ENCODE data around the gene NME4. TPM values are rescaled to one million over a fixed set of nuclear protein-coding genes. Genes with fewer than 3 reads are reported as not detected.
A peak's percentile ranks its signal among the peaks of the same experiment; 100 is the strongest.
"Not testable (repeated sequence)": the region's sequence is repeated elsewhere in the genome, so short reads cannot be mapped to it uniquely, and the experiment has no call there.

Gene NME4
- total RNA-seq, 2 experiments from 2014 or later = 6.7 to 7.0 TPM

DNA sequence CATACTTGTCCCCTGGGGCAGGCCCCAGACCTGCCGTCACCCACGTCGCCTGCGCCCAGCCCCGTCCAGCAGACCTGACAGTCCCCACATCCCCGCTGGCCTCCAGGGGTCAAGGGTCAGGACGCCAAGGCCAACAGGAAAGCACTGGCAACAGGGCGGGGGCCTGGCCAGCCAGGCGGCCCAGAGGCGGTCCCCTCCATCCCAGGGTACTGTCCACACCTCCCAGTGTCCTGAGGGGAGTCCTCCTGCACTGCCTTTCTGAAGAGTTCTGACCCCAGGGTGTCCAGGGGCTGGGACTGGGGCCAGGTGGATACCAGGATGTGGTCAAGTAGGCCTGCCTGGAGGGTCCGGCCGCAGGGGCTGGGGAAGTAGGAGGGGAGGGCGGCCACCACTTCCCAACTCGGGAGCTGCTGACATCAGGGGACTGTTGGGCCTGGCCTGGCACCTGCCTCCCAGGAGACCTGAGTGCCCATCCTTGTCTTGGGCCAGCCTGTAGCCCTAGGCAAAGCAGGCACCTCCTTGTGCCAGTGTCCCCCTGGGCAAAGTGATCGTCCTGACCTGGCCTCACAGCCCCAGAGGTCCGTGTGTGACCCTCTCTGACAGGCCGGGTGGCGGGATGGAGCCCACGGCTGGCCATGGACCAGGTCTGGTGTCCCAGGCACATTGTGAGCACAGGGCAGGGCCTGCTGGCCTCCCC lies 37.8 kb upstream of the NME4 start:
- DNase-seq (peak; percentile 38), ATAC-seq (no peak)
- peaks cover 14% of the 10 kb centered on the region for H3K4me1 Mint-ChIP-seq
- peaks cover 5% of the 10 kb centered on the region for H3K27me3 Mint-ChIP-seq
- H3K27ac Mint-ChIP-seq = no peak overlapping the region
- no peaks in the 10 kb centered on the region for H3K9me3 Mint-ChIP-seq (ENCODE audit: low read depth)
- H3K36me3 Mint-ChIP-seq = no peaks in the 10 kb centered on the region
- CTCF ChIA-PET = interaction anchor here (1.3 kb wide), 1 partner anchor 252 kb away, joined by 4 read pairs; no protein-coding TSS in a partner anchor
- no peak overlapping the region for H3K4me3 Mint-ChIP-seq

DNA sequence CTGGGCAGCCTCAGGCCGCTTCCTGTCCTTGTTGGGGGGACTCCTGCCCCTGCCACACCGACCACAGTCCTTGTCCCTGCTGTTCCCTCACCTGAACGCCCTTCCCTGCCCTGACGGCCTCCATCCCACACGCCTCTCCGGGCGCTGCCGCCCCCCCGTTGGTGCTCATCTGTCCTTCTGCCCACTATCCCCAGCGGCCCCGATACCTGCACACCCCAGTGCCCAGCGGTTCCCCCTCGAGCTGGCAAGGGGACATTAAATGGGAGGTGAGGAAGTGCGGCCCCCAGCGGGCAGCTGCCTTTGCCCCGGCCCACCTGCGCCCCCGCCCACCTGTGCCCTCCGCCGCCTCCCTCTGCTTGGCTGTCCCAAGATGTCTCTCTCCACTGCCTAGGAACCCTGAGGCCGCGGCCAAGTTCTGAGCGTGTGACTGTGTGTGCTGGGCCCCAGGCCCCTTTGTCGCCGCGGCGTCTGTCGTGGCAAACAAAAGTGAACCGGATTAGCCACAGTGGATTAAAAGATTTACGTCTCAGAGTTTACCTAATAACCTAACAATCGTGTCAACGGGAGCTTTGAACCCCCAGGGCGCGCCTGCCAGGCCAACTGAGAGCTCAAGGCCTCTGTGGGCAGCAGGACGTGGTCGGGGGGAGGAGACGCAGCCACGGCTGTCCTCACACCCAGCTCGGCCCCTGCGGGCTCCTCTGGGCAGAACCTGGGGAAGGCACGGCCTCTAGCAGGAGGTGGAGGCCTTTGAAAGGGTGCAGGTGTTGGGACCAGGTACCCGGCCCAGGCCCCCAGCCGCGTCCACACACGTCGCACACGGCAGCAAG lies 36.9 kb upstream of the NME4 start:
- DNase-seq (peak; percentile 40), ATAC-seq (no peak)
- Mint-ChIP-seq H3K27me3 (peaks cover 5% of the 10 kb centered on the region), H3K4me1 (peaks cover 9% of the 10 kb centered on the region), H3K36me3 (no peaks in the 10 kb centered on the region), H3K9me3 (ENCODE audit: low read depth) (no peaks in the 10 kb centered on the region), H3K27ac (no peak overlapping the region), H3K4me3 (no peak overlapping the region)
- CTCF ChIA-PET = interaction anchor here (1.3 to 2.6 kb wide), 2 partner anchors 241 to 253 kb away, joined by 4 to 10 read pairs; no protein-coding TSS in a partner anchor

DNA sequence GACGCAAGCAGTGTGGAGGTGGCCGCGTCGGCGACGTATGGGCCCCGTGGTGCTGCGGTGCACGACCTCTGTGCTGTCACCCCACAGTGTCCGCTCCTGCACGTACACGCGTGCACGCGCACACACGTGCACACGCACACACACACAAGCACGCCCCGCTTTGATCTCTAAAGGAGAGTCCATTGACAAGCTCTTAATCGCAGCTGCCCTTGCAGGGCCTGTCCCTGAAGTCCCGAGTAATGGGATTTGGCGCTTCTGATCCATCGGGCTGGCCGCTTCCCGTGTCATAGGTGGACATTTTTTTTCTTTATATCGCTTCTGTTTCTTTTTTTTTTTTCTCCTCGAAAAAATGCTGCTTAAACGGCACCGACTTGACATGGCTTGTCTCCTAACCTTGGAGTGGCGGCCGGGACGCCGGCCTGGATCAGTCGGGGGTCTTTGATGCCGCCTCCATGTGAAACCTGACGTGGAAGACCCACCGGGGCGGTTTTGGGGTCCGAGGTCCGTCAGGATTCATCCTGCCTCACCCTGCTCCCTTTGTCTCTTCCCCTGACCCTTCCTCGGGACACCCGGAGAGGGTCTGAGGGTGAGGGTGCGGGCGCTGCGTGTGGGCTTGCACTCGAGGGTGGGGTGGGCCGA lies 36.2 kb upstream of the NME4 start:
- DNase-seq (no peak), ATAC-seq (no peak)
- Mint-ChIP-seq H3K4me3 (no peak overlapping the region), H3K9me3 (ENCODE audit: low read depth) (no peaks in the 10 kb centered on the region), H3K27ac (no peak overlapping the region), H3K27me3 (peaks cover 5% of the 10 kb centered on the region), H3K36me3 (no peaks in the 10 kb centered on the region), H3K4me1 (peaks cover 4% of the 10 kb centered on the region)
- CTCF ChIA-PET = interaction anchor here (1.0 to 3.0 kb wide), 10 partner anchors 10 to 256 kb away, joined by 3 to 29 read pairs (median 6); no protein-coding TSS in a partner anchor

DNA sequence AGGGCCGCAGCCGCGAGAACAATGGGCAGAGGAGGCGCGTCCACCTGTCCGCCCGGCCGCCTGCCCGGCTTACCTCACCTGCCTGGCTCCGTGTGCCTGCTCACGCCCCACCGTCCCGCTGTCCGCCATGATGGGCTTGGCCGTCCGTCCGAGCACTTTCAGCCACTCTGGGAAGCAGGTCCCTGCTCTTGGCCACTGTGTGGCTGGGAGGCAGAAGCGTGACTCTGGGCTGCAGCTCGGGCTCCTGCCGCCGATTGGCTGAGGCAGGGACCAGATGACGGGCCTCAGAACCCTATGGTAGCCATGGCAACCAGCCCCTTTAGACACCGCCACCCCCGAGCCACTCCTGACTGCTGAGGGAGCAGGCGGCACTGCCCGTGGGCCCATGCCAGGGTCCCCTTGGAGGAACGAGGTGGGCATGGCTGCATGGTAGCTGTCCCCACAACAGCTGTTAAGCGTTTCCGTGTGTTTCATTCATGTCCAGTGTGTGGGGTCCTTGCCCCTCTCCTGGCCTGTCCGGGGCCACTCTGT lies 35.6 kb upstream of the NME4 start:
- CTCF ChIA-PET = interaction anchor here (1.0 to 3.0 kb wide), 19 partner anchors 10 to 296 kb away, joined by 3 to 29 read pairs (median 5); partner anchors contain the start of gene LUC7L

DNA sequence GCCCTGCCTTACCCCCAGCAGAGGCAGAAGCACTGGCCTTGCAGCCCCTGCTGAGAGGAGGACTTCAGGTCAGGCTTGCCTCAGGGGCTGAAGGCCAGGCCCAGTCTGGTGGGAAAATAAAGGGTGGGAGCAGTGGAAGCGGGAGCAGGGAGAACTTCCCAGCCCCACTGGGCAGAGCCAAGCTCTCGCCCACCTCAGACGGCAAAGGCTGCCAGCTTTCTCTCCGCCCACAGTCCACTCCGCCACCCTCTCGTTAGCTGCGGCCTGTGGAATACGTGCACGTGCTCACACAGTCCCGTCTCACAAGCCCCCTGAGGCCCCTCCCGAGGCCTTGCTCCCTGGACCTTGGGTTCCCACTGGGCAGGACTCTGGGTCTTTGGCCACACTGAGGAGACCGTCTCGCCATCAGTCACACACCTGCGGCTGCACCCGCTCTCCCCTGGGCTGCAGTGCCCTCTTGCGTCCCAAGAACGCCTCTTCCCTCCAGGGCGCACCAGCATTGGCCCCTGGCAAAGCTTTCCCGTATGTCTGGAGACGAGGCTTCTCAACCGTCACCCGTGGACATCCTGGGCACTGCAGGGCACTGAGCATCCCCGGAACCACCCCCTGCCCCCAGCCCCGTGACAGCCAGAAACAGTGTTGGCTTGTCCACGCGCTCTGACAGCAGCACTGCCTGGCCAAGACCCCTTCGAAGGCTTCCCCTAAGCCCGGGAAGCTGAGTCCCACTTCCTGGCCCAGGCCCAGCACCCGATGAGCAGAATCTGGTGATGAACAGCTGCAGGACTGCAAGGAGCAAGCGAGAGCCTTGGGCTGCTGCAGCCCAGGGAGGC lies 34.9 kb upstream of the NME4 start:
- Mint-ChIP-seq H3K27ac (no peak overlapping the region), H3K4me3 (no peak overlapping the region), H3K36me3 (peaks cover 6% of the 10 kb centered on the region), H3K27me3 (peaks cover 5% of the 10 kb centered on the region), H3K9me3 (ENCODE audit: low read depth) (no peaks in the 10 kb centered on the region), H3K4me1 (peaks cover 4% of the 10 kb centered on the region)
- DNase-seq (peak; percentile 79), ATAC-seq (peak; percentile 92)
- CTCF ChIA-PET = interaction anchor here (0.7 to 3.0 kb wide), 28 partner anchors 9 to 309 kb away, joined by 3 to 29 read pairs (median 5); partner anchors contain the start of genes AXIN1, LUC7L, POLR3K and SNRNP25

More for the DNA sequence above, 35.6 kb upstream of the NME4 start:
- Mint-ChIP-seq H3K4me3 (no peak overlapping the region), H3K9me3 (ENCODE audit: low read depth) (no peaks in the 10 kb centered on the region), H3K27me3 (peaks cover 5% of the 10 kb centered on the region), H3K4me1 (peaks cover 4% of the 10 kb centered on the region), H3K27ac (no peak overlapping the region), H3K36me3 (no peaks in the 10 kb centered on the region)
- DNase-seq (peak; percentile 39), ATAC-seq (no peak)

DNA sequence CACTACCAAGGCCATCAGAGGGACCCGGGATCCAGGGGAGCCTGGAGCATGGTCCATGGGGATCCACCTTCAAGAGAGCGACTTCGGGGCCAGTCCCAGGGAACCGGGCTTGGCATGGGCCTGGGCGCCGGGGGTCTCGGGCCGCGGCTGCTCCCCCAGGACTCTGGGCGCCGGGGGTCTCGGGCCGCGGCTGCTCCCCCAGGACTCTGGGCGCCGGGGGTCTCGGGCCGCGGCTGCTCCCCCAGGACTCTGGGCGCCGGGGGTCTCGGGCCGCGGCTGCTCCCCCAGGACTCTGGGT lies 34.3 kb upstream of the NME4 start:
- H3K27ac Mint-ChIP-seq; ATAC-seq; DNase-seq; H3K36me3 Mint-ChIP-seq; H3K4me1 Mint-ChIP-seq; H3K27me3 Mint-ChIP-seq; H3K9me3 Mint-ChIP-seq (ENCODE audit: low read depth); H3K4me3 Mint-ChIP-seq: not testable (repeated sequence)
- CTCF ChIA-PET = interaction anchor here (0.7 to 3.0 kb wide), 25 partner anchors 9 to 310 kb away, joined by 3 to 29 read pairs (median 5); partner anchors contain the start of genes AXIN1, LUC7L, POLR3K and SNRNP25

DNA sequence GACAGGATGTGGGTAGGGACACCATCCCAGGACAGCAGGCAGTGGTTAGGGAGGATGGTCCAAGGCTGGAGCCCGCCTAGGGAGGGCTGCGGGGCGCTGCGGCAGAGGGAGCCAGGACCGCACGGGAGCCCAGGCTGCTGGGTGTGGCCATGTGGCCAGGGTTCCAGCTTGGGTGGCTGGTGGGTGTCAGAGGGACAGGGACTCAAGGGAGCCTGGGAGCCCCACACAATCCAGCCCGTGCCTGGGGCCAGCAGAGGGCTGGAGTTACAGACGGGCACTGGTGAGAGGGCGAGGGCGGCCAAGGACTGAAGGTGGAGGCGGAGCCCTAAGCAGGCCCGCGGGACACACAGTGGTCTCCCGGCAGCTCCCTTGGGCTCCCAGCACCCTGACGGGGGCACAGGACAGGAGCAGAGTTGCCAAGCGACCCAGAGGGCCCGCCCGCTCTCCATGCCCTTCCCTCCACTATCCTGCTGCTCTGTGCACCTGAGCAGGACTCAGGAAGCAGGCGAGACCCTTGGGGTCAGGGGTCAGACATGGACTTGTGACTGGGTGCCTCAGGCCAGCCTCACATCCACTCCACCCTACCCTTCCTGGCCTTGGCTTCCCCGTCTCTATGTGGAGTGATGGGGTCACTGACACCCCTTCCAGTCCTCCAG lies 33.8 kb upstream of the NME4 start:
- H3K9me3 Mint-ChIP-seq (ENCODE audit: low read depth) = no peaks in the 10 kb centered on the region
- ATAC-seq (no peak), DNase-seq (peak; percentile 41)
- H3K27me3 Mint-ChIP-seq = peaks cover 5% of the 10 kb centered on the region
- H3K36me3 Mint-ChIP-seq = peaks cover 7% of the 10 kb centered on the region
- peaks cover 4% of the 10 kb centered on the region for H3K4me1 Mint-ChIP-seq
- H3K27ac Mint-ChIP-seq = no peak overlapping the region
- CTCF ChIA-PET = interaction anchor here (1.2 to 3.0 kb wide), 13 partner anchors 8 to 310 kb away, joined by 3 to 29 read pairs (median 8); partner anchors contain the start of genes AXIN1, POLR3K and SNRNP25
- no peak overlapping the region for H3K4me3 Mint-ChIP-seq

DNA sequence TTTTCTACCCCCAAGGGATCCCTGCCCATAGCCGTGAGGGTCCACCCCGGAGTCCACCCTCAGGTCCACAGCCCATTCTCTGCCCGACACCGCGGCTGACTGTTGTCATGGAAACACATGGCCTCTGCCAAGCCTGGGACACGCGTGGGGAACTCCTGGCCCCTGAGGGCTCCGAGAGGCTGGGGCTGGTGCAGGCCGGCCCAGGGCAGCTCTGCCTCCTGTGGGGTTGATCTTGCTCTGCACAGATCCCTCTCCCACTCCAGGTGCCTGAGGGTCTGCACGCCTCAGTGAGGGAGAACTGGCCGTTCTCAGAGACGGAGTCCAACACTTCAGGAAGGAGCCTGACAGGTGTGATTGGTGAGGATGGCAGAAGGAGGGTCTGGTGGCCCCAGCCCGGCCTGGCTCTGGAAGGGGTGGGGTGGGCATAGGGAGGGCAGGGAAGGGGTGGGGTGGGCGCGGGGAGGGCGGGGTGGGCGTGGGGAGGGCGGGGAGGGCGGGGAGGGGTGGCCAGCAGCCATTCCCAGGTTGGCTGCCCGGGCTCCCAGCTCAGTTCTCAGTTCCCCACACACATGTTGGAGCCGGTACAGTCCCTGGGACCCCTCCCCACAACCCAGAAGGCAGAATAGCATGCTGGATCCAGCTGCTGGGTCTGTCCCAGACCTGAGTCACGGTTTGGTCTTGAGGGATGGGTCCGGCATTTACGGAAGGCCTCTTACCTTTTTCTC lies 33.1 kb upstream of the NME4 start:
- Mint-ChIP-seq H3K27ac (no peak overlapping the region), H3K27me3 (peaks cover 5% of the 10 kb centered on the region), H3K4me3 (no peak overlapping the region), H3K36me3 (peaks cover 7% of the 10 kb centered on the region), H3K4me1 (peaks cover 4% of the 10 kb centered on the region), H3K9me3 (ENCODE audit: low read depth) (no peaks in the 10 kb centered on the region)
- no peak for ATAC-seq
- DNase-seq = peak; percentile 39
- CTCF ChIA-PET = interaction anchor here (1.9 to 3.0 kb wide), 4 partner anchors 172 to 311 kb away, joined by 6 to 29 read pairs (median 8); partner anchors contain the start of genes POLR3K and SNRNP25

DNA sequence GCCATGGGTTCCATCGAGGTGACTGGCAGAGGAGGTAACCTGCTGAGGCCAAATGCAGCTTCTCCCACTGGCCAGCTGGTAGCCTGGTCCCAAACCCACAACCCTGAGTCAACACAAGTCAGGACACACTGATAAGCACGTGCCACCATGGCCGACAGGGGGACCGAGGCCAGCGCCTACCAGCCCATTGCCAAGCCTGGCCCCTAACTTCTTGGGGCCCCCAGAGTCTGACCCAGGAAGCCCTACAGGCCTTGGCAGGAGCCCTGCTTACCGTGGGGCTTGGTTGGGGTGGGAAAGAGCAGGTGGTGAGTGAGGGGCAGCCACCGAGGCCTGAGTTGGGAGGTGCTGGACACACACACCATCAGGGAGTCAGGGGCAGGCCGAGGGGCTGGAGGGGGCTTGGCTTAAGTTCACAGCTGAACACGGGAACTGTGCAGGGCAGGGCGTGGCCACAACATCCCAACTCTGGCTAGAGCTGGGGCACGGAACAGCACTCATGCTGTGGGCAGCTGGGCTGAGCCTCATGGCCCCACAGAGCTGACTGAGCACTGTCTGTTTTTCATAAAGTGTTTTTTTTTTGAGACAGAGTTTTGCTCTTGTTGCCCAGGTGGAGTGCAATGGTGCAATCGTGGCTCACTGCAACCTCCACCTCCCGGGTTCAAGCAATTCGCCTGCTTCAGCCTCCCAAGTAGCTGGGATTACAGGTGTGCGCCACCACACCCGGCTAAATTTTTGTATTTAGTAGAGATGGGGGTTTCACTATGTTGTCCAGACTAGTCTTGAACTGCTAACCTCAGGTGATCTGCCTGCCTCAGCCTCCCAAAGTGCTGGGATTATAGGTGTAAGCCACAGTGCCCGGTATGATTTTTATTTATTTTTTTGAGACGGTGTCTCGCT lies 32.2 kb upstream of the NME4 start:
- Mint-ChIP-seq H3K4me1 (peaks cover 10% of the 10 kb centered on the region), H3K27ac (no peak overlapping the region), H3K36me3 (peaks cover 9% of the 10 kb centered on the region), H3K27me3 (peaks cover 5% of the 10 kb centered on the region), H3K9me3 (ENCODE audit: low read depth) (no peaks in the 10 kb centered on the region), H3K4me3 (no peak overlapping the region)
- CTCF ChIA-PET = interaction anchor here (1.3 to 1.5 kb wide), 4 partner anchors 10 to 258 kb away, joined by 3 to 5 read pairs (median 3); no protein-coding TSS in a partner anchor
- DNase-seq (peak; percentile 39), ATAC-seq (no peak)

DNA sequence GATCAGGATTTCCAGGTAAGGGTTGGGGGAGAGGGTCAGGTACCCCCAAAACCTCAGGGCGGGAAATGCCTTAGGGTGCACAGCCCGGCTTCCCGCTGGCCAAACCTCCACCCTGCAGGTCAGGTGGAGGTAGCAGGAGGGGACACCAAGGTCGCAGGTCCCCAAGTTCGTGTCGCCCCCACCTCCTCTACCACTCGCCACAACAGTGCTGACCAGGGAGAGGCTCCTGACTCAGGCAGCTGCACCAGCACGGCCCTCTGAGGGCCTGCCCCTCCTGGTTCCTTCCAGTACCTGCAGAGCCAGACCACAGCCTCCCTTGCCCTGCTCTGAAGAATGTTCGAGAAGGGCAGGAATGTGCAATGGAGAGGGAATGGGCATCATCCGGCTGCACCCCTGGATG lies 30.5 kb upstream of the NME4 start:
- DNase-seq = peak; percentile 38
- CTCF ChIA-PET = no interaction called here
- no peak overlapping the region for H3K27ac Mint-ChIP-seq

More for the DNA sequence above, 30.5 kb upstream of the NME4 start:
- Mint-ChIP-seq H3K4me1 (peaks cover 18% of the 10 kb centered on the region), H3K27me3 (peaks cover 5% of the 10 kb centered on the region), H3K36me3 (peaks cover 9% of the 10 kb centered on the region), H3K9me3 (ENCODE audit: low read depth) (no peaks in the 10 kb centered on the region), H3K4me3 (no peak overlapping the region)
- ATAC-seq = no peak

Measured in activated CD8-positive, alpha-beta memory T cell treated with anti-CD3 and anti-CD28 coated beads, Interleukin-2, amount 10 ng/mL, durations not matched to agents 7 days and 5 days (primary cell).